SIG-M5 treated with dmso at 0.1 percent for 504 hours (cell line): ENCODE results near the gene RAB24.
"Not testable (repeated sequence)": the region's sequence is repeated elsewhere in the genome, so short reads cannot be mapped to it uniquely, and the experiment has no call there.

Experiments used
- DNase-seq: peaks from one replicate; lab custom pipeline; 2025; ENCODE audit not compliant: unreplicated experiment; lab: John Stamatoyannopoulos, UW

The RAB24 gene

DNA sequence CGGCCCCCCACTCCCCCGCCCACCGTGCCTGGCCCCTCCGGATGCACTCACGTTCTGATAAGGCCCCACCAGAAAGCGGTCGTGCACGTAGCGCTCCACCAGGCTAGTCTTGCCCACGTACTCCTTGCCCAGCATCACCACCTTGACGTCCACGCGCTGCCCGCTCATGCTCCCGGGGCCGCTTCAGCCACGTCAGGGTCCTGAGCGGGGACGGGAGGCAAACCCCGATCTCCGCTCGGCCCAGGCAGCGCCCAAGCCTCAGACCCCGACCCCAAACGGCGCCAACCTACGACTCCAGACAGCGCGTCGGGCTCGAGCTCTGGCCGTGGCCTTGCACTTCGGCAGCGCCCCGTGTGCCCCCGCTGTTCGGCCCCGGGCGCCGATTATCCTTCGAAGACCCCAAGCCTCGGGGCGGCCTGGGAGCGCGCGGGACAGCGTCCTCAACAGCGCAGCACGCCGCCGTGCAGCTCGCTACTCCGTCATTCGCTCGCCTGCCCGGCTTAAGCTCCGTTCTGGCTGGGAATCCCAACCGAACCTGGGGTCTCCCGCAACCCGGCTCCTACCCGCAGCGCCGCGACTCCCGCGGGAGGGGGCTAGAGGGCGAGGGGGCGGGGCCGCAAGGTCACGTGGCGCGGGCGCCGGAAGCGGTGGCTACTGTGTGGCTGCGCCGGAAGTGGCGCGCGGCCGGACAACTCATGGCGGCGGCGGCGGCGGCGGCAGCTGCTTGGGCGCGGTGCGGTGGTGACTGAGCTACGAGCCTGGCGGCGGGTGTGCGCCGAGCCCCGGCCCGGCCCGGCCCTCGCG lies at the start of gene RAB24, which contains the start of gene PRELID1:
TSS of gene RAB24 (minus strand) at position 599 of the 804 bp plus-strand sequence. CDS start at position 168, 431 bp downstream.
TSS of gene PRELID1 (plus strand) at position 679 of the 804 bp plus-strand sequence. CDS start 187 bp downstream, outside the sequence.
- DNase-seq = peak; percentile 78

DNA sequence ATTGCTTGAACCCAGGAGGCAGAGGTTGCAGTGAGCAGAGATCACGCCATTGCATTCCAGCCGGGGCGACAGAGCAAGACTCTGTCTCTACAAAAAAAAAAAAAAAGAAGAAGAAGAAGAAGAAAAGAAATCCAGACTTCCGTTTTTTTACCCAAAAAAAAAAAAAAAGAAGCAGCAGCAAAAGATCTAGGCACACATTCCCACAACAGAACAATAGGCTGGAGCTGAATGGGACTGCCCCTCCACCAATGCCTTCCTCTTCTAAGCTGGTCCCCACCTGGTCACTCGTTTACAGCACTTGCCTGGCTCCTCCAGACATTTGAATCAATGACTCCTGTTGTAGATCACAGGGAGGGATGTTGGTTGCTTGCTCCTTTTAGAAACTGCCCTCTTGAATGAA lies 49.6 kb upstream of the RAB24 start:
- peak; percentile 20 for DNase-seq

DNA sequence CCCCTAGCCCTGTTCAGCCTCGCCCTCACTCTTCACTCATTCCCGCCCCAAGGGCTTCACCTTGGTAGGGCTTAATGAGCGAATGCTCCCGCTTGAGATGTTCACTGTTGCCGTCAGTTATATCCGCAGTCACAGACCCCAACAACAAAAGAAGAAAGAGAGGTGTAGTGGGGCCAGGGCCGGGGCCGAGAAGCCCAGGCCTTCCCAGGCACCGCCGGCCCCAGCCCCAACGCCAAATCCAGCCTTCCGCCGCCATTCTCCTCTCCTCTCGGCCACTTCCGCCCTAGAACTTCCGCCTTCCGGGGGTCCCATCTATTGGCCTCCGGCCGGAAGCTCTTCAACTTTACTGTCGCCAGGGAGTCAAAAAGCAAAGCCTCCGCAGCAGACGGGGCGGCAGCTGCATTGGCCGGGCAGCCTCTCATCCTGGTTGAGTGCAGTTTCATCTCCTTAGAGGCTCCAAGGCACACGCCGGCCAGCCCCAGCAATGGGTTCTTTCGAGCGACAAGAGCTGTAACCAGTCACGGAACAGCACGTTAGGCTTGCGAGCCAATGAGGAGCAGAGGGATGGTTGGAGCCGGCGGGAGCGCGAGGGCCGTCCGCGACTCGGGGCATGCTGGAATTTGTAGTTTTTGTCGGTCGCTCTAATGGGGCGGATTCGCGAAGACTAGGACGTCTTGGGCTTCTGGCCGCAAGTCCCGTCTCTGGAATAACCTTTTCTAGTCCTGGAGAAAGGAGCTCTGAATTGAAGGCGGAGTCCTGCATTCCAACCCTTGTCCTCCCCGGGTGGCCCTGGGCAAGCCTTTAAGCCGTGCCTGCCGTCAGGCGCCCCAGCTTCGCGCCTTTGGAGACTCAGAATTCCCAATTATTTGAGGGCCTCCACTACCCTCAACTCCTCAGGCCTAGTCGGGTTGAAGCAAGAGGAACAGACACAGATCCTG lies 48.1 kb upstream of the RAB24 start, which contains the start of gene LMAN2:
TSS of gene LMAN2 (minus strand) at position 277 of the 938 bp plus-strand sequence. CDS start at position 256, 21 bp downstream.
- peak; percentile 96 for DNase-seq

DNA sequence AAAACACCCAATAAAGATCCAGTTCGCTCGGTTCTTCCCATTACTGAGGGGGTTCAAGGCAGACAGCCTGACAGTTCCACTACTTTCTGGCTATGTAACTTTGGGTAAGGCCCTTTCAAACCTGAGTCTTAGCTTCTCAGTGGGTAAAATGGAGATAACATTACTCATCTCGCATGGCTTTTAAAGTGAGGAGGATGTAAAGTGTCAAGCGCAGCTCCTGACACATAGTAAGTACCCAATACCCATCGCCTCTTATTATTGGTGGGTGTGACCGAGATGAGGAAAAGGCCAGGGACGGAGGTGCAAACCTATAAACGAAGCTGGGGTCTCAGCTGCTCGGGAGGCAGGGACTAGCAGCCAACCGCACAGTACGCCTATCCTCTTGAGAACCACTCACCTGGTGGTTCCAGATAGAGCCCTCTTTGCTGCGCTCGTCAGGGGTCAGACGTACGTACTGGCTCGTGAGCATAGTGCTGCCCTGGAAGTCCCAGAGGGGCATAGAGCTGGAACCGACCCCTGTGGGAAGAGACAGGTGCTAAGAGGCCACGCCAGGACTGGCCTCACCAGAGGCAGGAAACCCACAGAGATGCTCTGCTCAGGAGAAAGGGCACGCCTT lies 47.4 kb upstream of the RAB24 start:
- DNase-seq = no peak

DNA sequence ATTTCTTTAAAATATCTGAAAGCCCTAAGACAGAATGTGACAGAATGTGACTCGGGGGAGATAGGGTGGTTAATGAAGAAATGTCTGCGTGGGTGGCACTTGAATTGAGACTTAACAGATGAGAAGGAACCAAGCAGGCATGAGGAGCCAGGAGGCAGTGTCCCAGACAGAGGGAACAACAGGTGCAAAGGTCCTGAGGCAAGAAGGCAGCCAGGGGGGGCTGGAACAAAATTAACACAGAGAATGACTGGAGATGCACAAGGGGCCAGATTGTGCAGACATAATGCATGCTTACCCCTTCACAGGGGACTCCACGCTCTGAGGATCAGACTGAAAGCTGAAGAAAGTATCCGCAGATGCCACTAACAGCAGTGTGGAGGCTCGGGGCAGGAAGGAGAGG lies 46.2 kb upstream of the RAB24 start:
- DNase-seq = no peak

DNA sequence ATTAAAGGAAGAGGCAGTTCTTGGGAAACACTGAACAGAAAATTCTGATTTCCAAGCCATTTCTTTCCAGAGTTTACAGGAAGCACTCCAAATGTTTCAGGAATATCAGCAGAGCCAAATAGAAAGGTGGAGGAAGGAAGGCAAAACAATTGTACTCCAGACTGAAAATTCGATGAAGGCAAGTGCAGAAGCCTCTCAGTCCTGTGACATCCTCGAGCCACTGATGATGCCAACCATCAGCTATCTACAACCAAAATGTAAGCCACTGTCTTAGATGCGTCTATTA lies 45.8 kb upstream of the RAB24 start:
- no peak for DNase-seq

DNA sequence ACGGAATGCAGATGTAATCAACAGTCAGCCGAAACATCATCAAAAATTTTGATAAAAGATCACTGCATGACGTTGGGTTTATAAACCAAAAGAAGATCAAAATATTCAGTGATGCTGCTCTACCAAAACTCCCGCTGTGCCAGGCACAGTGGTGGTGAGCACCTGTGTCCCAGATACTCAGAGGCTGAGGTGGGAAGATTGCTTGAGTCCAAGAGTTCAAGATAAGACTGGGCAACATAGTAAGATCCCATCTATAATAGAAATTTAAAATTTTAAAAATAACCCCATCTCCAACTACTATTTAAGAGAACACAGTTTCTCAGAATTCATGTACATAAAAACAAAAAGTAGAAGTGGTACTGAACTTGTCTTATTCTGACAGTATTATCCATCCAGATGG lies 44.2 kb upstream of the RAB24 start:
- no peak for DNase-seq

DNA sequence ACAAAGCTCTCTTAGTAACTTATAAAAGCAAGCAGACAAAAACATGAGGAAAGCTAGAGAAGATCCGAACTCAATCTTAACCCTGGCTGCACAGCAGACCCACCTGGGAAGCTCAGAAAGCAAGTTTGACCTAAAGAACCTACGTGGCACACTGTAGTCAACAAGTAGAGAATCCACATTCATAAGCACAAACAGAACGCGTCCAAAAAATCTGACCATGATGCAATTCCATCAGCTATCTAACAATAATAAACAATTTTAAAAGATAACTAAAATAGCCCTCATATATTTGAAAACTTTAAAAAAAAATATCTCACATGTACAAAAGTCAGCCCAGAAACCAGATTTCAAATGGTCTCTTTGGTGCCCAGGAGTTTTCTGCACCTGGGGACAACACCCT lies 43.3 kb upstream of the RAB24 start:
- no peak for DNase-seq

DNA sequence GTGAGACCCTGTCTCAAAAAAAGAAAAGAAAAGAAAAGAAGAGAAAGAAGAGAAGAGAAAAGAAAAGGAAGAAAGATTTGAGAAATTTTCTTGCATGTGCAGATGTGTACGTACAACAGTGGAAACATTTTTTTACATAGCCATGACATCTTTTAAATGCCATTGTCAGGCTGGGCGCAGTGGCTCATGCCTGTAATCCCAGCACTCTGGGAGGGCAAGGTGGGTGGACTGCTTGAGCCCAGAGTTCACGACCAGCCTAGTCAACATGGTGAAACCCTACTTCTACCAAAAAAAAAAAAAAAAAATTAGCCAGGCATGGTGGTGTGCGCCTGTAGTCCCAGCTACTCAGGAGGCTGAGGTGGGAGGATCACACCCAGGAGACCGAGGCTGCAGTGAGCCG lies 41.4 kb upstream of the RAB24 start:
- no peak for DNase-seq

DNA sequence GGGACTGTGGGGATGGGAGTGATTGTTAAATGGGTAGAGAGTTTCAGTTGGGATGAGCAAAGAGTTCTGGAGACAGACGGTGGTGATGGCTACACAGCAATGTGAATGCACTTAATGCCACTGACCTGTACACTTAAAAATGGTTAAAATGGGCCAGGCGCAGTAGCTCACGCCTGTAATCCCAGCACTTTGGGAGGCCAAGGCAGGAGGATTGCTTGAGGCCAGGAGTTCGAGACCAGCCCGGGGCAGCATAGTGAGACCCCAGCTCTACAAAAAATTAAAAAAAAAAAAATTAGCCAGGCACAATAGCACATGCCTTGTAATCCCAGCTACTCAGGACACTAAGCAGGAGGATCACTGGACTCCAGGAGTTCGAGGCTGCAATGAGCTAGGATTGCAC lies 40.3 kb upstream of the RAB24 start:
- no peak for DNase-seq

DNA sequence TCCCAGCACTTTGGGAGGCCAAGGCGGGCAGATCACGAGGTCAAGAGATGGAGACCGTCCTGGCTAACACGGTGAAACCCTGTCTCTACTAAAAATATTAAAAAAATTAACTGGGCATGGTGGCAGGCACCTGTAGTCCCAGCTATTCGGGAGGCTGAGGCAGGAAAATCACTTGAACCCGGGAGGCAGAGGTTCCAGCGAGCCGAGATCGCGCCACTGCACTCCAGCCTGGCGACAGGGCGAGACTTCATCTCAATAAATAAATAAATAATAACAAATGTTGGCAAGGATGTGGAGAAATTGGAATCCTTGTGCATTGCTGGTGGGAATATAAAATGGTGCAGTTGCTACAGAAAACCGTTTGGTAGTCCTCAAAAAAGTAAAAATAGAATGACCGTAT lies 39.5 kb upstream of the RAB24 start:
- not testable (repeated sequence) for DNase-seq

DNA sequence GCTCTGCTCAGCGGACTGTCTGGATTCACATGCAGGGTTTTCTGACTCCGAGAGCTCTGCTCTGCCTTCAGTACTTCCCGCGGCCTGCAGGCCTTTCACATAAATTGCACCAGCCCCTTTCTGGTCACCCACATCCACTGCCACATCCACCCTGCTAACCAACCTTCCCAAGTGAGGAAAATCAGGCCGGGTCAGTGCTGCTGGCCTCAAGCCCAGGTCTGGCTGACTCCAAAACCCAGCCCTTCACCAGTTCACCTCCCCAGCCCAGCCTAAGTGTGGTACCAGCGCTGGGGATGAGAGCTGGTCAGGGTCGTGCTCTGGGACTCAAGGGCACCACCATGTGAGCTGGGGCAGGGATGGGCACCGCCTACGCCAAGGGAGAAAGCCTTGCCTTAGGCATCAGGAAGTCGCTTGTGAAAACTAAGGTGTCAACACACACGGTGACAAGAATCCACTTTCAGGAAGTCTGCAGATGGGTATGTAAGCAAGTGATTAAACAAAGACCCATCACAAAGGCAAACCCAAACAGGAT lies 35.7 kb upstream of the RAB24 start:
- peak; percentile 26 for DNase-seq

DNA sequence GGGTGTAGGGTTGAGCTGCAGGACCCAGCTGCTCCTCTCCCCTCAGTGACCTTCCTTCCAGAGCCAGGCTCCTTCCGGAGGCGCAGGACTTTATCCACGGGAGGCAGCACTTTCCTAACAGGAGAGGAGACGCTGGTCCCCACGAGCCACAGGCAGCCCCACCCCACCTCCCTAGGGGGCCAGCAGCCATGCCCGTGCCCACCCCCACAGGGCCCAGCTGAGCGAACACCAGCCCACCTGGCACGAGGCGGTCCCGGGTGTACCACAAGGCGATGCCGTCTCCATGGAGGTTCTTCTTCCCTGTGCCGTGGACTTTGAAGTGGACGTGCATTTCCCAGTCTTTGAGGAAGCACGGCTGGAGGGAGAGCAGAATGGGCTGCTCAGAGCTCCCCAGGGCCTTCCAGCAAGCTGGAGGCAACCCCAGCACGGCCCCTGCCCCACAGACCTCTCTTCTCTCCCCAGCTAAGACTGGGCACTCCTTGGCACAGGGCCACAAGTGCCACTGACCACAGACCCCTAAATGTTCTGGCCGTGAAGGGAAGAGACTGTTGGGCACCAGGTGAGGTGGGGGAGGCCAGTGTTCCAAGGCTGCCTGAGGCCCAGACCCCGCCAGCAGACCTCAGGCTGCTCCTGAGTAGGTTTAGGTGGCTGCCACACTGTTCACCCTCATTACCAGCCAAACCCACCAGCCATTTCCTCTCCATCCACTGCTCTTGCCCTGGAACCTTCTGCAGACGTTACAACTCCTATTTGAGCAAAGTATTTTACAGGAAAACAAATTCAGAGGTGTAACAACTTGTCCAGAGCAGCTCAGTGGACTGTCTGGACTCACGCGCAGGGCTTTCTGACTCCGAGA lies 35.0 kb upstream of the RAB24 start:
- DNase-seq = no peak

DNA sequence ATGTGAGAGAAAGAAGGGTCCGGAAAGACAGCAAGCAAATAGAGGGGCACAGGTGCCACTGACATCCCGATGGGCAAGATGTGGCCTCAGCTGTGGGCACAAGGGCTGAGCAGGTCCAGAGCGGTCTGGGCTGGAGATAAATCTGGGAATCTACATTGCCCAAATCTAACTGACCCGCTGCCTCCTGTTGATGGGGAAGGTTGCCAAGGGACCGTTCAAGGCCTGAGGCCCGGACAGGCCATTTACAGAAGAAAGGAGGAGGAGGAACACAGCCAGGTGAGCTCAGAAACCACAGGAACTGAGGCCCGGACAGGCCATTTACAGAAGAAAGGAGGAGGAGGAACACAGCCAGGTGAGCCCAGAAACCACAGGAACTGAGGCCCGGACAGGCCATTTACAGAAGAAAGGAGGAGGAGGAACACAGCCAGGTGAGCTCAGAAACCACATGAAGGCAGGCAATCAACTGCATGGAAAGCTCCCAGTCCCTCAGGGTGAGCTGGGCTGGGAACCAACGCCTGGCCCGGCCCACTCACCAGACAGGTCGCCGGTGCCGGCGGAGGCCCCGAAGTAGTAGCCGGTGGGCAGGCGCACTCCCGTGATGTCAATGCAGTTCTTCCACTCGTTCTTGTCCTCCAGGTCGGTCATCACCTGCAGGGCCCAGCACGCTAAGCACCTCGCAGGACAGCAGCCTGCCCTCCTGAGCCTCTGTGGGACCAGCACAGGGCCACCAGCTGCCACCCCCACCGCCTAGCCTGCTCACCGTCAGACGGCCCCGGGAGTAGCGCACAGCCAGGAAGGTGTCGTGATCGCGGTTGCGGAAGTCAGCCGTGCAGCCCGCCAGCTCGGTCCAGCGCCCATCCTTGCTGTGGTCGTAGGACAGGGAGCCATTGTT lies 33.3 kb upstream of the RAB24 start:
- DNase-seq = no peak

DNA sequence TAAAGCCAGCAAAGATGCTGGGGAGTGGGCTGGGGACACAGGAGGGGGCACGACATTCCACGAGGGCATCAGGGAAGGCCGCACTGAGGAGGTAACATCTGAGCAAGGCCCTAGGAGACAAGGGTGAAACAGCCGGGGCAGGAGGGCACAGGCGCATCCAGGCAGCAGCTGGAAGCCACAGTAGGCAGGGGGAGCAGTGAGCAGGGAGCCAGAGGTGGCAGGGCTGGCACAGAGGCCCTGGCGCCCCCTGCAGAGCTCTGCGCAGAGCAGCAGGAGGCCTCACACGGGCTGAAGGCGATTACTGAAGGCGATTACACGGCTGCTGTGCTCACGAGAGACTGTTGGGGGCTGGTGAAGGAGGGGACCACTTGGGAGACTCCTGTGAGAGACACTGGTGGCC lies 32.6 kb upstream of the RAB24 start:
- DNase-seq = no peak

DNA sequence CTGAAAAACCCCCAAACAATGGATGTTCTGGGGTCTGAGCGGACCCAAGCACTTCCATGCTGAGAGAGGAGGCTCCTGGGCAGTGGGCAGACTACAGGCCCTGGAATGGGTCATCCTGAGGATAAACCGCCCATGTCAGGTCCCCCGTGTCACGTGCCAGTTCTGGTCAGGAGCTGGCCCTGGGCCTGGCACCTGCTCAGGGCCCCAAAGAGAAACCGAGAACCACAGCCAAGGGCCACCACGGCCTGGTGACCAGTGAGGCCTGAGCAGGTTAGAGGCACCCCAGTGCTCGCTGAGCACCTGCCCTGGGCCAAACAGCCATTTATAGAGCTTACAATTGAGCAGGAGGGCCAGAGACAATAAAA lies 32.2 kb upstream of the RAB24 start:
- no peak for DNase-seq

DNA sequence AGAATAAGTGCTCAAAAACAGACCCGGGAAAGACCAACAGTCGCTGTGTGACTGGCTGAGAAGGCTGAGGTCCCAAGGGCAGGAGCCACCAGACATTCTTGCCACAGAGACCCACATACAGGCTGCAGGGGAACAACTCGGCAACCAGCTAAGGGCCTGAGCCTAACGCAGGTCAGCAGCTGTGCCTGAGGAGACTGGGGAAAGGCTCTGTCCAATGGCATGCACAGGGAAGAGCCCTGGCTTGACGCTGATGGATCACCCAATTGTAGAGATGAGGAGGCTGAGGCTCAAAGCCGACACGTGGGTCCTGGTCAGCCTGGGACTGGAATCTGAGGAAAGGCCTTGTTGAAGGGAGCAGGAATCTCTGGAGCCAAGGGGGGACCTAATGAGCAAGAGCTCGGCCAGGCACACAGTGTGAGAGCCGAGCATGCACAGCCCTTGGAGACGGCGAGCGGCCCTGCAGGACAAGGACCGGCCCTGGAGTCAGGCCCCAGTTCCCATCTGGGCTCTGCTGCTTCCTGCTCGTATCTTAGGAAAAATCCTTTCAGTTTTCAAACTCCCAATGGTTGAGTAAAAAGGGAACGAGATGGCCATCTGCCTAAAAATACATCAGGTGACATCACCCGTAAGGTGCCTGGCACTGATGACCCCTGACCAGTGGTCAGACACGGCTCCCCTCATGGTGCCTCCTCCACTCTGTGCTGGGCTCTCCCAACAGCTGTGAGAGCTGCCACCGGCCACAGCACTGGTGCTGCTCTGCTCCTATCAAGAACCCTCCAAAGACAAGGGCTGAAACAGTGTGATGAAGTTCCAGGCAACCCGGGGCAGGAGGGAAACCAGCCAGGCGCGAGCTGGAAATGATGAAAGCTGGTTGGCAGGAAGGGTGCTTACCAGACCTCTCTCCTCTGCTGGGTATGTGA lies 31.5 kb upstream of the RAB24 start:
- no peak for DNase-seq

DNA sequence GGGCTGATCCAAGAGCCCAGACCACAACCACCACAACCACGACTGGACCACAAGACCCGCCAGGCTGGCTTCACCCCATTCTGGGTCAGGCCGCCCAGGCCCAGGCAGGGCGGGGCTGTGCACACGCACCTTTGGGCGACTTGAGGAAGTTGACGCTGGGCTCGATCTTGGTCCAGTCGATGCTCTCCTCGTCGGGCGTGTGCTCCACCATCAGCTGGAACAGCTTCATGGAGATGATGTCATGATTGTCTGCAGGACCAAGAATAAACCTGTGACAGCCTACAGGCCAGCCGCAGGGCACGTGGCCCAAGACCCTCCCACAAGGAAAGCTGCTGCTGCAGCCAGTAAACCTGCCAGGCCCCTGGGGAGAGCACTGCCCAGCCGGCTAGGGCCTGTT lies 30.6 kb upstream of the RAB24 start:
- no peak for DNase-seq
